Activated T-helper 2 cell treated with anti-CD3 and anti-CD28 coated beads, Interferon-gamma antibody, Interleukin-2, Interleukin-4, amounts not matched to agents 10 μg/mL and 5 μg/mL and 100 μg/mL, durations not matched to agents 14 hours and 24 hours and 36 hours (primary cell): ENCODE measurements around the gene IGF1R. TPM values are rescaled to one million over a fixed set of nuclear protein-coding genes. Genes with fewer than 3 reads are reported as not detected.

Experiments used
- DNase-seq: peaks from one replicate; pipeline ENCODE4 v3.0.0; 2021; ENCODE audit warnings: low spot score
- H3K27ac Mint-ChIP-seq: one replicate; pipeline ENCODE4 v1.8.0; 2021; ENCODE audit warnings: mixed read lengths
- H3K27me3 Mint-ChIP-seq: one replicate; pipeline ENCODE4 v1.8.0; 2021; ENCODE audit warnings: low read depth, mixed read lengths
- H3K36me3 Mint-ChIP-seq: one replicate; pipeline ENCODE4 v1.8.0; 2021; ENCODE audit warnings: low read depth, mixed read lengths
- H3K4me1 Mint-ChIP-seq: one replicate; pipeline ENCODE4 v1.8.0; 2021; ENCODE audit warnings: low read depth, mixed read lengths
- H3K4me3 Mint-ChIP-seq: one replicate; pipeline ENCODE4 v1.8.0; 2021; ENCODE audit warnings: low read depth, mild to moderate bottlenecking, moderate library complexity, mixed read lengths
- H3K9me3 Mint-ChIP-seq: one replicate; pipeline ENCODE4 v1.8.0; 2021; ENCODE audit warnings: mixed read lengths
- intact Hi-C: fragments of 100-400 bp; cut with micrococcal nuclease; formaldehyde crosslinking; loops from one replicate; pipeline ENCODE4 v1.15.1; 2023
- total RNA-seq: library from RNA; stranded (reverse); gene quantifications from 2 replicates; pipeline ENCODE4 v1.2.3, GENCODE V29; 2022

Gene IGF1R
- total RNA-seq, 1 donor from 2014 or later: 31.1 TPM

GRCh38 chr15:98817745-98818144 lies 169.4 kb downstream of the IGF1R start:
- intact Hi-C loops: no loop called here
- no peak overlapping the region for H3K4me3 Mint-ChIP-seq
- no peak overlapping the region for H3K27ac Mint-ChIP-seq
- no peak for DNase-seq
- H3K4me1 Mint-ChIP-seq: no peaks in the 10 kb centered on the region
- no peaks in the 10 kb centered on the region for H3K27me3 Mint-ChIP-seq
- peaks cover 26% of the 10 kb centered on the region for H3K36me3 Mint-ChIP-seq
- H3K9me3 Mint-ChIP-seq: peaks cover 30% of the 10 kb centered on the region

GRCh38 chr15:98823012-98823458 lies 174.7 kb downstream of the IGF1R start:
- H3K9me3 Mint-ChIP-seq: peaks cover 45% of the 10 kb centered on the region
- H3K27me3 Mint-ChIP-seq: no peaks in the 10 kb centered on the region
- peaks cover 40% of the 10 kb centered on the region for H3K36me3 Mint-ChIP-seq
- intact Hi-C loops: no loop called here
- H3K27ac Mint-ChIP-seq: no peak overlapping the region
- peaks cover 4% of the 10 kb centered on the region for H3K4me1 Mint-ChIP-seq
- no peak for DNase-seq
- no peak overlapping the region for H3K4me3 Mint-ChIP-seq

GRCh38 chr15:98823616-98824015 lies 175.3 kb downstream of the IGF1R start:
- Mint-ChIP-seq H3K27me3 (no peaks in the 10 kb centered on the region), H3K4me3 (no peak overlapping the region), H3K9me3 (peaks cover 48% of the 10 kb centered on the region), H3K36me3 (peaks cover 40% of the 10 kb centered on the region), H3K4me1 (peaks cover 4% of the 10 kb centered on the region), H3K27ac (no peak overlapping the region)
- no peak for DNase-seq
- intact Hi-C loops: no loop called here

- intact Hi-C loops: no loop called here
- Mint-ChIP-seq H3K36me3 (peaks cover 43% of the 10 kb centered on the region), H3K9me3 (peaks cover 55% of the 10 kb centered on the region), H3K27me3 (no peaks in the 10 kb centered on the region), H3K4me3 (no peak overlapping the region), H3K4me1 (peaks cover 4% of the 10 kb centered on the region), H3K27ac (no peak overlapping the region)
- no peak for DNase-seq
Observed at GRCh38 chr15:98824595-98824994, 176.3 kb downstream of the IGF1R start.

- H3K36me3 Mint-ChIP-seq: peaks cover 51% of the 10 kb centered on the region
- no peak overlapping the region for H3K4me3 Mint-ChIP-seq
- no peak for DNase-seq
- peaks cover 4% of the 10 kb centered on the region for H3K4me1 Mint-ChIP-seq
- intact Hi-C loops: no loop called here
- H3K27ac Mint-ChIP-seq: no peak overlapping the region
- H3K27me3 Mint-ChIP-seq: no peaks in the 10 kb centered on the region
- H3K9me3 Mint-ChIP-seq: peaks cover 64% of the 10 kb centered on the region
Observed at GRCh38 chr15:98826658-98827057, 178.3 kb downstream of the IGF1R start.

- DNase-seq: no peak
- Mint-ChIP-seq H3K4me1 (peaks cover 4% of the 10 kb centered on the region), H3K27ac (no peak overlapping the region), H3K9me3 (peaks cover 64% of the 10 kb centered on the region), H3K4me3 (no peak overlapping the region), H3K36me3 (peaks cover 55% of the 10 kb centered on the region), H3K27me3 (no peaks in the 10 kb centered on the region)
- intact Hi-C loops: no loop called here
Observed at GRCh38 chr15:98827217-98827616, 178.9 kb downstream of the IGF1R start.

GRCh38 chr15:98830034-98830634 lies 181.8 kb downstream of the IGF1R start:
- no peaks in the 10 kb centered on the region for H3K4me1 Mint-ChIP-seq
- H3K27ac Mint-ChIP-seq: no peak overlapping the region
- H3K27me3 Mint-ChIP-seq: no peaks in the 10 kb centered on the region
- intact Hi-C loops: no loop called here
- peaks cover 70% of the 10 kb centered on the region for H3K9me3 Mint-ChIP-seq
- no peak overlapping the region for H3K4me3 Mint-ChIP-seq
- peaks cover 48% of the 10 kb centered on the region for H3K36me3 Mint-ChIP-seq
- DNase-seq: no peak

- H3K9me3 Mint-ChIP-seq: peaks cover 50% of the 10 kb centered on the region
- no peaks in the 10 kb centered on the region for H3K27me3 Mint-ChIP-seq
- intact Hi-C loops: no loop called here
- no peak for DNase-seq
- H3K36me3 Mint-ChIP-seq: peaks cover 38% of the 10 kb centered on the region
- no peak overlapping the region for H3K27ac Mint-ChIP-seq
- no peaks in the 10 kb centered on the region for H3K4me1 Mint-ChIP-seq
- no peak overlapping the region for H3K4me3 Mint-ChIP-seq
Observed at GRCh38 chr15:98834976-98835375, 186.6 kb downstream of the IGF1R start.

- DNase-seq: no peak
- Mint-ChIP-seq H3K27ac (no peak overlapping the region), H3K4me3 (no peak overlapping the region), H3K36me3 (peaks cover 31% of the 10 kb centered on the region), H3K4me1 (no peaks in the 10 kb centered on the region), H3K9me3 (peaks cover 42% of the 10 kb centered on the region), H3K27me3 (no peaks in the 10 kb centered on the region)
- intact Hi-C loops: no loop called here
Observed at GRCh38 chr15:98835876-98836275, 187.5 kb downstream of the IGF1R start.

- Mint-ChIP-seq H3K9me3 (peaks cover 15% of the 10 kb centered on the region), H3K4me1 (no peaks in the 10 kb centered on the region), H3K36me3 (peaks cover 13% of the 10 kb centered on the region), H3K27me3 (no peaks in the 10 kb centered on the region), H3K27ac (no peak overlapping the region), H3K4me3 (no peak overlapping the region)
- intact Hi-C loops: no loop called here
- DNase-seq: no peak
Observed at GRCh38 chr15:98838387-98839259, 190.3 kb downstream of the IGF1R start.

- Mint-ChIP-seq H3K27ac (no peak overlapping the region), H3K4me3 (no peak overlapping the region), H3K4me1 (peaks cover 2% of the 10 kb centered on the region), H3K9me3 (peaks cover 7% of the 10 kb centered on the region), H3K36me3 (peaks cover 13% of the 10 kb centered on the region), H3K27me3 (no peaks in the 10 kb centered on the region)
- DNase-seq: no peak
- intact Hi-C loops: no loop called here
Observed at GRCh38 chr15:98840053-98840452, 191.7 kb downstream of the IGF1R start.

- H3K27me3 Mint-ChIP-seq: no peaks in the 10 kb centered on the region
- H3K4me3 Mint-ChIP-seq: no peak overlapping the region
- no peak for DNase-seq
- peaks cover 9% of the 10 kb centered on the region for H3K36me3 Mint-ChIP-seq
- H3K4me1 Mint-ChIP-seq: peaks cover 5% of the 10 kb centered on the region
- H3K27ac Mint-ChIP-seq: no peak overlapping the region
- peaks cover 3% of the 10 kb centered on the region for H3K9me3 Mint-ChIP-seq
- intact Hi-C loops: no loop called here
Observed at GRCh38 chr15:98841419-98841970, 193.2 kb downstream of the IGF1R start.
